ENCODE results near the gene NTM. TPM values are rescaled to one million over a fixed set of nuclear protein-coding genes. Genes with fewer than 3 reads are reported as not detected.

NTM gene
- polyA plus RNA-seq, 1 donor from 2014 or later: 39.4 TPM

DNA sequence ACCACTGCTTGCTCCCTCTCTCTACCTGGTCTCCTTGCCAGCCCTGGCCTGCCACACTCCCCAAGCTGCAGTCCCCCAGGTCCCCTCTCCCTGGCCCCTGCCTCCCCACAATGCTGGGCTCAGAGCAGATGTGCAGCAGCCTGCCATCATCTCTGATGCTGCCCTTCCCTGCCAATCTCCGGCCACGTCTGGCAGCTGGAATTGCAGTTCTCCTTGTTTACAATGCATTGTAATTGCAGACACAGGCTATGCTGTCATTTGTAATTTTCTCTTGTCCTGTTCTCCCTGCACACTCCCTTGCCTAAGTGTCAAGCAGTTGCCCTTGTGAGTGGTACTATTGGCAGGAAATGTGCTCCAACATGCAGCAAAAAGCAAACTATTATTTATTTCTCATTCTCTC is 222.3 kb downstream of the NTM start:
- peak overlapping the region; percentile 21 for H3K27ac ChIP-seq (ENCODE audit: low read length)
- no peaks in the 10 kb centered on the region for H3K9me2 ChIP-seq (ENCODE audit: insufficient read depth, low read length)
- H3K27me3 ChIP-seq (ENCODE audit: insufficient read depth, low read depth, low read length): no peaks in the 10 kb centered on the region
- no peaks in the 10 kb centered on the region for H3K79me2 ChIP-seq (replicated peaks; ENCODE audit: insufficient read depth, low read length)
- no peak overlapping the region for H2AFZ ChIP-seq (ENCODE audit: low read depth, low read length)
- H3K36me3 ChIP-seq (ENCODE audit: insufficient read depth, low read length): no peaks in the 10 kb centered on the region
- TF ChIP-seq POLR2AphosphoS5 (IDR thresholded peaks at IDR 0.05): peak; percentile 12
- no peak for TF ChIP-seq MXI1 (conservative IDR thresholded peaks at IDR 0.05; ENCODE audit: poor library complexity, severe bottlenecking)
- no peak for TF ChIP-seq EZH2 (IDR thresholded peaks at IDR 0.05; ENCODE audit: borderline replicate concordance, insufficient read depth, low read length, poor library complexity, severe bottlenecking)
- H3F3A ChIP-seq (ENCODE audit: insufficient read depth, low read length, poor library complexity, severe bottlenecking): no peaks in the 10 kb centered on the region
- H3K9me3 ChIP-seq (ENCODE audit: low read length): no peaks in the 10 kb centered on the region
- H3K9ac ChIP-seq (ENCODE audit: low read length): no peak overlapping the region
- no peaks in the 10 kb centered on the region for H4K20me1 ChIP-seq (ENCODE audit: insufficient read depth)
- H3K4me2 ChIP-seq (ENCODE audit: low read length): no peak overlapping the region
- no peak overlapping the region for H3K4me3 ChIP-seq (ENCODE audit: low read length)

DNA sequence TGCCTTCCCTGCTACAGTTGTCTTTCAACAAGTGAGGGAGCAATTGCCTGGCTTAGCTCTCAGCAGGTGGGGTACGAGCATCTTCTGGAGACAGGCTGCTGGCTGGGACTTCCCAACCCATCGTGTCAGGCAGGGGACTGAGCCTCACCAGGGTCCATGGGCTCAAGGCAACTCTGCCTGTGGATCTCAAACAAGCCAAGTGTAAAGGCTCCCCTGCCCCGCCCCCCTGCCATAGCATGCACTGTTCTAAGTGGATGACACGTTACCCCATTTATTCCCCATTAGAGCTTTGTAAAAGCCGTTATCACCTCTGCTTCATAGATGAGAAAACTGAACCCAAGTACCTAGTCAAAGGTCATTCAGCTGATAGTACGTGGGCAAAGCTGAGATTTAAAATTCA is 222.9 kb downstream of the NTM start:
- no peaks in the 10 kb centered on the region for H3K9me3 ChIP-seq (ENCODE audit: low read length)
- H3K27ac ChIP-seq (ENCODE audit: low read length): peak overlapping the region; percentile 21
- no peak overlapping the region for H2AFZ ChIP-seq (ENCODE audit: low read depth, low read length)
- H3K79me2 ChIP-seq (replicated peaks; ENCODE audit: insufficient read depth, low read length): no peaks in the 10 kb centered on the region
- no peak overlapping the region for H3K4me3 ChIP-seq (ENCODE audit: low read length)
- no peaks in the 10 kb centered on the region for H3K27me3 ChIP-seq (ENCODE audit: insufficient read depth, low read depth, low read length)
- no peak overlapping the region for H3K4me2 ChIP-seq (ENCODE audit: low read length)
- no peaks in the 10 kb centered on the region for H3F3A ChIP-seq (ENCODE audit: insufficient read depth, low read length, poor library complexity, severe bottlenecking)
- no peaks in the 10 kb centered on the region for H4K20me1 ChIP-seq (ENCODE audit: insufficient read depth)
- no peaks in the 10 kb centered on the region for H3K36me3 ChIP-seq (ENCODE audit: insufficient read depth, low read length)
- no peak for TF ChIP-seq TAF1 (IDR thresholded peaks at IDR 0.05; ENCODE audit: low read depth)
- TF ChIP-seq, protein P1, sequence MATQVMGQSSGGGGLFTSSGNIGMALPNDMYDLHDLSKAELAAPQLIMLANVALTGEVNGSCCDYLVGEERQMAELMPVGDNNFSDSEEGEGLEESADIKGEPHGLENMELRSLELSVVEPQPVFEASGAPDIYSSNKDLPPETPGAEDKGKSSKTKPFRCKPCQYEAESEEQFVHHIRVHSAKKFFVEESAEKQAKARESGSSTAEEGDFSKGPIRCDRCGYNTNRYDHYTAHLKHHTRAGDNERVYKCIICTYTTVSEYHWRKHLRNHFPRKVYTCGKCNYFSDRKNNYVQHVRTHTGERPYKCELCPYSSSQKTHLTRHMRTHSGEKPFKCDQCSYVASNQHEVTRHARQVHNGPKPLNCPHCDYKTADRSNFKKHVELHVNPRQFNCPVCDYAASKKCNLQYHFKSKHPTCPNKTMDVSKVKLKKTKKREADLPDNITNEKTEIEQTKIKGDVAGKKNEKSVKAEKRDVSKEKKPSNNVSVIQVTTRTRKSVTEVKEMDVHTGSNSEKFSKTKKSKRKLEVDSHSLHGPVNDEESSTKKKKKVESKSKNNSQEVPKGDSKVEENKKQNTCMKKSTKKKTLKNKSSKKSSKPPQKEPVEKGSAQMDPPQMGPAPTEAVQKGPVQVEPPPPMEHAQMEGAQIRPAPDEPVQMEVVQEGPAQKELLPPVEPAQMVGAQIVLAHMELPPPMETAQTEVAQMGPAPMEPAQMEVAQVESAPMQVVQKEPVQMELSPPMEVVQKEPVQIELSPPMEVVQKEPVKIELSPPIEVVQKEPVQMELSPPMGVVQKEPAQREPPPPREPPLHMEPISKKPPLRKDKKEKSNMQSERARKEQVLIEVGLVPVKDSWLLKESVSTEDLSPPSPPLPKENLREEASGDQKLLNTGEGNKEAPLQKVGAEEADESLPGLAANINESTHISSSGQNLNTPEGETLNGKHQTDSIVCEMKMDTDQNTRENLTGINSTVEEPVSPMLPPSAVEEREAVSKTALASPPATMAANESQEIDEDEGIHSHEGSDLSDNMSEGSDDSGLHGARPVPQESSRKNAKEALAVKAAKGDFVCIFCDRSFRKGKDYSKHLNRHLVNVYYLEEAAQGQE (IDR thresholded peaks at IDR 0.05; ENCODE audit: borderline replicate concordance): peak; percentile 20
- H3K9ac ChIP-seq (ENCODE audit: low read length): no peak overlapping the region
- no peaks in the 10 kb centered on the region for H3K9me2 ChIP-seq (ENCODE audit: insufficient read depth, low read length)

DNA sequence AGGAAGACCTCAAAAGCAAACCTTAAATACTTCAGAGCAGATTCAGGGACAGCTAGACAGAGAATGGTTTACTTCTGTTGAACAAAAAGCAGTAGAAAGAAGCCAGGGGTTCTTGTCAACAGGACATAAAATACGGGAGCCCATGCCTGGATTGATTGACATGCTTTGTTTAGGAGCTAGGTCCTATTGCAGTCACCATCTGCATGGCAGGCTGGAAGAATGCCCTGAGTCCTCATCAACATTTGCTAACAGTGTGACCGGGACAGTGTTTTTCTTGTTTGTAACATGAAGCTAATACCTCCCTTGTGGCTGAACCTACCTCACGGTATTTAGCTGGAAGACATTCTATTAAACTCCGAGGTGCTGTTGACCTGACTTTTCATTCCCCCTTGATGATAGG is 225.4 kb downstream of the NTM start:
- H3K27ac ChIP-seq (ENCODE audit: low read length): no peak overlapping the region
- H3K9ac ChIP-seq (ENCODE audit: low read length): no peak overlapping the region
- no peaks in the 10 kb centered on the region for H3K36me3 ChIP-seq (ENCODE audit: insufficient read depth, low read length)
- TF ChIP-seq RAD21 (conservative IDR thresholded peaks at IDR 0.05): no peak
- TF ChIP-seq, protein P1 (IDR thresholded peaks at IDR 0.05; ENCODE audit: borderline replicate concordance): no peak
- TF ChIP-seq EP300 (conservative IDR thresholded peaks at IDR 0.05; ENCODE audit: poor library complexity, severe bottlenecking): no peak
- no peak for TF ChIP-seq MXI1 (conservative IDR thresholded peaks at IDR 0.05; ENCODE audit: poor library complexity, severe bottlenecking)
- no peak for TF ChIP-seq TAF1 (IDR thresholded peaks at IDR 0.05; ENCODE audit: low read depth)
- TF ChIP-seq, protein P2, sequence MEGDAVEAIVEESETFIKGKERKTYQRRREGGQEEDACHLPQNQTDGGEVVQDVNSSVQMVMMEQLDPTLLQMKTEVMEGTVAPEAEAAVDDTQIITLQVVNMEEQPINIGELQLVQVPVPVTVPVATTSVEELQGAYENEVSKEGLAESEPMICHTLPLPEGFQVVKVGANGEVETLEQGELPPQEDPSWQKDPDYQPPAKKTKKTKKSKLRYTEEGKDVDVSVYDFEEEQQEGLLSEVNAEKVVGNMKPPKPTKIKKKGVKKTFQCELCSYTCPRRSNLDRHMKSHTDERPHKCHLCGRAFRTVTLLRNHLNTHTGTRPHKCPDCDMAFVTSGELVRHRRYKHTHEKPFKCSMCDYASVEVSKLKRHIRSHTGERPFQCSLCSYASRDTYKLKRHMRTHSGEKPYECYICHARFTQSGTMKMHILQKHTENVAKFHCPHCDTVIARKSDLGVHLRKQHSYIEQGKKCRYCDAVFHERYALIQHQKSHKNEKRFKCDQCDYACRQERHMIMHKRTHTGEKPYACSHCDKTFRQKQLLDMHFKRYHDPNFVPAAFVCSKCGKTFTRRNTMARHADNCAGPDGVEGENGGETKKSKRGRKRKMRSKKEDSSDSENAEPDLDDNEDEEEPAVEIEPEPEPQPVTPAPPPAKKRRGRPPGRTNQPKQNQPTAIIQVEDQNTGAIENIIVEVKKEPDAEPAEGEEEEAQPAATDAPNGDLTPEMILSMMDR (IDR thresholded peaks at IDR 0.05; ENCODE audit: poor library complexity, severe bottlenecking): no peak
- TF ChIP-seq SMC3 (conservative IDR thresholded peaks at IDR 0.05; ENCODE audit: poor library complexity): no peak
- TF ChIP-seq EZH2 (IDR thresholded peaks at IDR 0.05; ENCODE audit: borderline replicate concordance, insufficient read depth, low read length, poor library complexity, severe bottlenecking): no peak
- TF ChIP-seq POLR2AphosphoS5 (IDR thresholded peaks at IDR 0.05): no peak
- H3F3A ChIP-seq (ENCODE audit: insufficient read depth, low read length, poor library complexity, severe bottlenecking): no peaks in the 10 kb centered on the region
- no peaks in the 10 kb centered on the region for H3K79me2 ChIP-seq (replicated peaks; ENCODE audit: insufficient read depth, low read length)
- H4K20me1 ChIP-seq (ENCODE audit: insufficient read depth): no peaks in the 10 kb centered on the region
- H3K9me2 ChIP-seq (ENCODE audit: insufficient read depth, low read length): no peaks in the 10 kb centered on the region
- no peaks in the 10 kb centered on the region for H3K27me3 ChIP-seq (ENCODE audit: insufficient read depth, low read depth, low read length)
- H2AFZ ChIP-seq (ENCODE audit: low read depth, low read length): no peak overlapping the region
- H3K4me3 ChIP-seq (ENCODE audit: low read length): no peak overlapping the region
- H3K9me3 ChIP-seq (ENCODE audit: low read length): no peaks in the 10 kb centered on the region
- H3K4me2 ChIP-seq (ENCODE audit: low read length): no peak overlapping the region

Data from neural cell (in vitro differentiated cells).